ENCODE measurements around the gene RPS19.

Gene RPS19

GRCh38 chr19:41853344-41853743, 6.7 kb upstream of the RPS19 start:
- no peak for TF ChIP-seq TAF1 (IDR thresholded peaks at IDR 0.05; ENCODE audit: low read depth, low read length)
- TF ChIP-seq POU2F2 (IDR thresholded peaks at IDR 0.05; ENCODE audit: low read depth, low read length): no peak
- TF ChIP-seq PAX5 (IDR thresholded peaks at IDR 0.05; ENCODE audit: insufficient read depth, low read length, severe bottlenecking): no peak
- TF ChIP-seq POLR2AphosphoS5 (IDR thresholded peaks at IDR 0.05; ENCODE audit: low read depth, low read length): no peak
- no peak for TF ChIP-seq POLR2A (IDR thresholded peaks at IDR 0.05; ENCODE audit: low read depth, low read length)
- TF ChIP-seq SPI1 (IDR thresholded peaks at IDR 0.05; ENCODE audit: low read depth, low read length): no peak
- DNase-seq (ENCODE audit: insufficient read length, low spot score) (no peak), FAIRE-seq (no peak)

GRCh38 chr19:41853768-41854167, 6.3 kb upstream of the RPS19 start:
- DNase-seq (ENCODE audit: insufficient read length, low spot score): no peak
- FAIRE-seq: no peak
- TF ChIP-seq TAF1 (IDR thresholded peaks at IDR 0.05; ENCODE audit: low read depth, low read length): no peak
- peak; percentile 64 for TF ChIP-seq SPI1 (IDR thresholded peaks at IDR 0.05; ENCODE audit: low read depth, low read length)

GRCh38 chr19:41859213-41859617, 840 bp upstream of the RPS19 start:
- TF ChIP-seq PAX5 (IDR thresholded peaks at IDR 0.05; ENCODE audit: insufficient read depth, low read length, severe bottlenecking) (no peak), SPI1 (IDR thresholded peaks at IDR 0.05; ENCODE audit: low read depth, low read length) (no peak), POLR2A (IDR thresholded peaks at IDR 0.05; ENCODE audit: low read depth, low read length) (no peak), TAF1 (IDR thresholded peaks at IDR 0.05; ENCODE audit: low read depth, low read length) (no peak), POU2F2 (IDR thresholded peaks at IDR 0.05; ENCODE audit: low read depth, low read length) (no peak), POLR2AphosphoS5 (IDR thresholded peaks at IDR 0.05; ENCODE audit: low read depth, low read length) (no peak)
- FAIRE-seq (no peak), DNase-seq (ENCODE audit: insufficient read length, low spot score) (no peak)

- TF ChIP-seq PAX5 (IDR thresholded peaks at IDR 0.05; ENCODE audit: insufficient read depth, low read length, severe bottlenecking) (no peak), POLR2AphosphoS5 (IDR thresholded peaks at IDR 0.05; ENCODE audit: low read depth, low read length) (peak; percentile 29)
- DNase-seq (ENCODE audit: insufficient read length, low spot score) (no peak), FAIRE-seq (peak; percentile 47)
Measured at GRCh38 chr19:41860419-41861115, 512 bp downstream of the RPS19 start.

- no peak for TF ChIP-seq PAX5 (IDR thresholded peaks at IDR 0.05; ENCODE audit: insufficient read depth, low read length, severe bottlenecking)
- no peak for TF ChIP-seq POU2F2 (IDR thresholded peaks at IDR 0.05; ENCODE audit: low read depth, low read length)
- no peak; the same call in 1 of the 2 replicates for TF ChIP-seq POLR2A (IDR thresholded peaks at IDR 0.05; ENCODE audit: low read depth, low read length)
- TF ChIP-seq SPI1 (IDR thresholded peaks at IDR 0.05; ENCODE audit: low read depth, low read length): no peak
- TF ChIP-seq POLR2AphosphoS5 (IDR thresholded peaks at IDR 0.05; ENCODE audit: low read depth, low read length): no peak
- no peak; the same call in 1 of the 2 replicates for TF ChIP-seq TAF1 (IDR thresholded peaks at IDR 0.05; ENCODE audit: low read depth, low read length)
- FAIRE-seq: peak; percentile 50
- no peak for DNase-seq (ENCODE audit: insufficient read length, low spot score)
Measured at GRCh38 chr19:41861116-41861768, 1.2 kb downstream of the RPS19 start.

GRCh38 chr19:41861846-41862245, 1.8 kb downstream of the RPS19 start:
- TF ChIP-seq TAF1 (IDR thresholded peaks at IDR 0.05; ENCODE audit: low read depth, low read length) (no peak), PAX5 (IDR thresholded peaks at IDR 0.05; ENCODE audit: insufficient read depth, low read length, severe bottlenecking) (no peak), POLR2A (IDR thresholded peaks at IDR 0.05; ENCODE audit: low read depth, low read length) (no peak; the same call in 1 of the 2 replicates), POLR2AphosphoS5 (IDR thresholded peaks at IDR 0.05; ENCODE audit: low read depth, low read length) (no peak), SPI1 (IDR thresholded peaks at IDR 0.05; ENCODE audit: low read depth, low read length) (no peak), POU2F2 (IDR thresholded peaks at IDR 0.05; ENCODE audit: low read depth, low read length) (no peak)
- FAIRE-seq: no peak
- no peak for DNase-seq (ENCODE audit: insufficient read length, low spot score)

GRCh38 chr19:41862445-41862986, 2.5 kb downstream of the RPS19 start:
- FAIRE-seq: no peak
- no peak for DNase-seq (ENCODE audit: insufficient read length, low spot score)
- TF ChIP-seq SPI1 (IDR thresholded peaks at IDR 0.05; ENCODE audit: low read depth, low read length): no peak
- no peak for TF ChIP-seq POLR2AphosphoS5 (IDR thresholded peaks at IDR 0.05; ENCODE audit: low read depth, low read length)

- TF ChIP-seq PAX5 (IDR thresholded peaks at IDR 0.05; ENCODE audit: insufficient read depth, low read length, severe bottlenecking) (no peak), POU2F2 (IDR thresholded peaks at IDR 0.05; ENCODE audit: low read depth, low read length) (no peak), SPI1 (IDR thresholded peaks at IDR 0.05; ENCODE audit: low read depth, low read length) (no peak), POLR2A (IDR thresholded peaks at IDR 0.05; ENCODE audit: low read depth, low read length) (no peak; the same call in 1 of the 2 replicates), POLR2AphosphoS5 (IDR thresholded peaks at IDR 0.05; ENCODE audit: low read depth, low read length) (no peak), TAF1 (IDR thresholded peaks at IDR 0.05; ENCODE audit: low read depth, low read length) (no peak)
Measured at GRCh38 chr19:41863209-41863931, 3.3 kb downstream of the RPS19 start.

GRCh38 chr19:41864374-41864773, 4.3 kb downstream of the RPS19 start:
- DNase-seq (ENCODE audit: insufficient read length, low spot score): no peak
- TF ChIP-seq SPI1 (IDR thresholded peaks at IDR 0.05; ENCODE audit: low read depth, low read length) (no peak), POLR2AphosphoS5 (IDR thresholded peaks at IDR 0.05; ENCODE audit: low read depth, low read length) (peak; percentile 61), POU2F2 (IDR thresholded peaks at IDR 0.05; ENCODE audit: low read depth, low read length) (peak; percentile 46; the same call in 1 of the 2 replicates), POLR2A (IDR thresholded peaks at IDR 0.05; ENCODE audit: low read depth, low read length) (peak; percentile 70; the same call in 1 of the 2 replicates)
- FAIRE-seq: no peak

More at GRCh38 chr19:41863209-41863931, 3.3 kb downstream of the RPS19 start:
- DNase-seq (ENCODE audit: insufficient read length, low spot score) (no peak), FAIRE-seq (no peak)

Data from GM12891 (cell line).